PFSK-1 (cell line): Measurements from ENCODE around the gene TSPAN5.

Experiments used
- FOXP2 ChIP-seq: optimal IDR thresholded peaks from 2 replicates; pipeline ENCODE3; 2011; ENCODE audit warnings: borderline replicate concordance, control low read depth, inconsistent platforms; ENCODE audit not compliant: insufficient read depth; ENCODE audit errors: extremely low read length, extremely low read depth
- POLR2AphosphoS5 ChIP-seq: IDR thresholded peaks from 2 replicates; pipeline ENCODE4 v1.6.1; 2012; ENCODE audit warnings: low read depth, mild to moderate bottlenecking, control low read depth, low read length, moderate library complexity
- REST ChIP-seq, 2 experiments: IDR thresholded peaks; 2 replicates each; pipeline versions ENCODE4 v1.6.1 to v1.8.0; 2011 to 2012; ENCODE audit warnings: low read depth in 2 of 2, low read length in 2 of 2, control low read depth in 1 of 2, inconsistent platforms in 1 of 2, mild to moderate bottlenecking in 1 of 2, moderate library complexity in 1 of 2; ENCODE audit not compliant: insufficient read depth in 1 of 2
- SIN3A ChIP-seq: IDR thresholded peaks from 2 replicates; pipeline ENCODE4 v1.6.1; 2012; ENCODE audit warnings: mild to moderate bottlenecking, low read length, moderate library complexity, borderline replicate concordance; ENCODE audit not compliant: insufficient read depth
- TAF1 ChIP-seq: IDR thresholded peaks from 2 replicates; pipeline ENCODE4 v1.6.1; 2012; ENCODE audit warnings: low read length, control low read depth, borderline replicate concordance; ENCODE audit not compliant: insufficient read depth

The TSPAN5 gene

DNA sequence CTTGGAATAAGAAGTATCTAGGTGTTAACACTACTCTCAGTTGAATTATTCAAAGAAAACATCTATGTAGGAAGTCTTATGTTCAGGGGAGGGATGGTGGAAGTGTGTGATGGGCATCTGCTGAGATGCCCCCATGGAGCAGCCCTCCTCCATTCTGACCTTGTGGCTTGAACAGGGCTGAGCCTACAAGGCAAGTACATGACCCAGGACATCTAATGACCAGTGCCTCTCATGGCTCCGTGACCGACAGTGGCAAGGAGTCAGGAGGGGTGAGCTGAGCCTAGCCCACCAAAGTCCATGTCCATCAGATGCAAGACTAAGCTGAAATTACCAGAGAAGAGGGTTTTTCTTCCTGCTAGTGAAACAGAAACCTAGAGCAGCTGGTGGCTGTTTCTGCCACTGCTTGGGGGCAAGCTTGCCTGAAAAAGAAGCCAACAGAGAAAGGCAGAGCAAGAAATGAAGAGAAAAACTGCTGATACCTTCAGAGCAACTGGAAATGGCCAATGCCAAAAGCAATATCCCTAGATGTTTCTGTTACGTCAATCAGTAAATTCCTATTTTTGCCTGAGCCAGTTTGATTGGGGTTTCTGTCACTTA is 113.5 kb downstream of the TSPAN5 start:
- TF ChIP-seq TAF1 = no peak
- no peak for TF ChIP-seq POLR2AphosphoS5
- TF ChIP-seq REST (IDR thresholded peaks at IDR 0.05; ENCODE audit: insufficient read depth in 1 of 2, low read depth in 2 of 2, low read length in 2 of 2) = no peak
- TF ChIP-seq FOXP2 = no peak
- TF ChIP-seq SIN3A = no peak

GRCh38 chr4:98544141-98544817 is 114.1 kb downstream of the TSPAN5 start:
- TF ChIP-seq REST (IDR thresholded peaks at IDR 0.05; ENCODE audit: insufficient read depth in 1 of 2, low read depth in 2 of 2, low read length in 2 of 2) (no peak), POLR2AphosphoS5 (no peak), SIN3A (no peak), FOXP2 (no peak), TAF1 (no peak)

DNA sequence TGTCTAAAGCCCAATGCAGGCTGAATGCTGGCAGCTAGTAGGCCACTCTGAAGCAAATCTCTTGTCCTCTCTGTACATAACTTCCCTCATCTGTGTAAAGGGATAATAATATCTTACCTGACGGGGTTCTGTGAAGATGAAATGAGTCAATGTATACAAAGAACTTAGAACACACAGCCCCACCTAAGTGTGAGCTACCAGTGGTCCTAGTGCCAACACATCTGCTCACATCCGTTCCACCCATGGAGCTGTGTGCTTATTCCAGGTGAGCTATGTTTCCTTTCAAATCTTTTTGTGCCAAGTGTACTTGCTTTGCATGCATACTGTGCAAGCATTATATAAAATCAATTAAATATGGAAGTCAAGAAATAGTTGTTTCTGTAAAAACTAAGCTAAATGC is 116.4 kb downstream of the TSPAN5 start:
- TF ChIP-seq POLR2AphosphoS5 (no peak), REST (IDR thresholded peaks at IDR 0.05; ENCODE audit: insufficient read depth in 1 of 2, low read depth in 2 of 2, low read length in 2 of 2) (no peak), SIN3A (no peak), TAF1 (no peak)

DNA sequence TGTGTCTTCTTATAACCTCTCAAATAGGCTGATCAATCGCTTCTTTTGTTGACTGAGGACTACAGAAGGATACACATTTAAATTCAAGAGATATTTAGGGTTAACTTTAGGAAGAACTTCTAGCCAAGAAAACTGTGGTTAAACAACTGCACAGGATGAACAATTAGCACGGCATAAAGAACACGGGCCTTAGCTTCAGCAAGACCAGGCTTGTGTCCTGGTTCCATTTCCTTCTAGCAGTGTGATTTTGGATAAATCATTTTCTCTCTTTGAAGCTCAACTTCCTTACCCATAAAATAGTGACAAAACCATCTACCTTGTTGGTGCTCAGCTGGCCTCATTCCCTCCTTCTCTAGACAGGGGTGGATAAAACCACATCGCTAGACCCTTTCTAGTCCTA is 117.6 kb downstream of the TSPAN5 start:
- TF ChIP-seq POLR2AphosphoS5 = no peak
- TF ChIP-seq FOXP2 = no peak
- no peak for TF ChIP-seq REST (IDR thresholded peaks at IDR 0.05; ENCODE audit: insufficient read depth in 1 of 2, low read depth in 2 of 2, low read length in 2 of 2)
- TF ChIP-seq SIN3A = no peak
- no peak for TF ChIP-seq TAF1
